HG02885 (cell line): Measurements from ENCODE around the gene PPARA.
"Not testable (repeated sequence)": the region's sequence is repeated elsewhere in the genome, so short reads cannot be mapped to it uniquely, and the experiment has no call there.

Experiments used
- ATAC-seq: cut with Tn5 transposase; IDR thresholded peaks from one replicate; pipeline ENCODE4 v1.9.1; 2021; ENCODE audit warnings: mild to moderate bottlenecking; ENCODE audit not compliant: unreplicated experiment, poor library complexity

PPARA gene

GRCh38 chr22:46198274-46198673, 47.9 kb downstream of the PPARA start:
- no peak for ATAC-seq

GRCh38 chr22:46198806-46199205, 48.5 kb downstream of the PPARA start:
- not testable (repeated sequence) for ATAC-seq

- ATAC-seq: no peak
Observed at GRCh38 chr22:46201059-46201757, 50.9 kb downstream of the PPARA start.

- ATAC-seq: no peak
Observed at GRCh38 chr22:46202897-46203600, 52.7 kb downstream of the PPARA start.

- ATAC-seq: no peak
Observed at GRCh38 chr22:46203601-46203980, 53.3 kb downstream of the PPARA start.

GRCh38 chr22:46209262-46209661, 58.9 kb downstream of the PPARA start:
- no peak for ATAC-seq

GRCh38 chr22:46212195-46212594, 61.9 kb downstream of the PPARA start:
- ATAC-seq: no peak

GRCh38 chr22:46213052-46213451, 62.7 kb downstream of the PPARA start:
- no peak for ATAC-seq

GRCh38 chr22:46214149-46214548, 63.8 kb downstream of the PPARA start:
- no peak for ATAC-seq

- ATAC-seq: no peak
Observed at GRCh38 chr22:46214616-46215015, 64.3 kb downstream of the PPARA start.

GRCh38 chr22:46219636-46220035, 69.3 kb downstream of the PPARA start:
- ATAC-seq: no peak

GRCh38 chr22:46220921-46221320, 70.6 kb downstream of the PPARA start:
- no peak for ATAC-seq

GRCh38 chr22:46224044-46224897, 73.9 kb downstream of the PPARA start:
- no peak for ATAC-seq

GRCh38 chr22:46224898-46225290, 74.6 kb downstream of the PPARA start:
- ATAC-seq: no peak

GRCh38 chr22:46225631-46226030, 75.3 kb downstream of the PPARA start:
- ATAC-seq: no peak

GRCh38 chr22:46226577-46226976, 76.3 kb downstream of the PPARA start:
- ATAC-seq: no peak

- no peak for ATAC-seq
Observed at GRCh38 chr22:46229701-46230100, 79.4 kb downstream of the PPARA start.

GRCh38 chr22:46230262-46230901, 80.1 kb downstream of the PPARA start:
- ATAC-seq: no peak

GRCh38 chr22:46233231-46233630, 82.9 kb downstream of the PPARA start:
- ATAC-seq: no peak

GRCh38 chr22:46234969-46235368, 84.6 kb downstream of the PPARA start:
- no peak for ATAC-seq
